HPDE6-E6E7 (cell line): ENCODE results near the gene CDIPT.
"Not testable (repeated sequence)": the region's sequence is repeated elsewhere in the genome, so short reads cannot be mapped to it uniquely, and the experiment has no call there.

ENCODE experiments used
- DNase-seq: peaks from one replicate; pipeline ENCODE4 v3.0.0; 2011; ENCODE audit warnings: missing footprints; ENCODE audit errors: extremely low spot score

CDIPT gene

GRCh38 chr16:29862884-29863668 is at the start of gene CDIPT:
Gene CDIPT, minus strand, starts transcription at chr16:29863226. Its CDS starts 369 bp downstream, at chr16:29862857.
- DNase-seq: peak; percentile 89

DNA sequence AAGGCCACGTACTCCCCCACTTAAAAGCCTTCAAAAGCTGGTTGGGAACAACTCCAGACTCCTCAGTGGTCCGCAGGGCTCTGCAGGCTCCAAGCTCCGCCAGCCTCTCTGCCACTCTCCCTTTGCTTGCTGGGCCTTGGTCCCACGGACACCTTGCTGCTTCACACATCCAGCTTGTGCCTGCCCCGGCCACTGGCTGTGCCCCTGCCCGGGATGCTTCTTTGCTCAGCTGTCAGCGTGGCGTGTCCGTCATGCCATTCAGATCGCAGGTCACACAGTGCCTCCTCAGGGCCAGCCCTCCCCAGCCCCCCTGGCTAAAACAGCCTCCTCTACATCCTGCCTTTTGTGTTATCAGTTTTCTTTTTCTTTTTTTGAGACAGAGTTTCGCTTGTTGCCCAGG is 49.1 kb upstream of the CDIPT start:
- DNase-seq: no peak

- no peak for DNase-seq
These were observed 48.6 kb upstream of the CDIPT start for GRCh38 chr16:29911676-29912010.

DNA sequence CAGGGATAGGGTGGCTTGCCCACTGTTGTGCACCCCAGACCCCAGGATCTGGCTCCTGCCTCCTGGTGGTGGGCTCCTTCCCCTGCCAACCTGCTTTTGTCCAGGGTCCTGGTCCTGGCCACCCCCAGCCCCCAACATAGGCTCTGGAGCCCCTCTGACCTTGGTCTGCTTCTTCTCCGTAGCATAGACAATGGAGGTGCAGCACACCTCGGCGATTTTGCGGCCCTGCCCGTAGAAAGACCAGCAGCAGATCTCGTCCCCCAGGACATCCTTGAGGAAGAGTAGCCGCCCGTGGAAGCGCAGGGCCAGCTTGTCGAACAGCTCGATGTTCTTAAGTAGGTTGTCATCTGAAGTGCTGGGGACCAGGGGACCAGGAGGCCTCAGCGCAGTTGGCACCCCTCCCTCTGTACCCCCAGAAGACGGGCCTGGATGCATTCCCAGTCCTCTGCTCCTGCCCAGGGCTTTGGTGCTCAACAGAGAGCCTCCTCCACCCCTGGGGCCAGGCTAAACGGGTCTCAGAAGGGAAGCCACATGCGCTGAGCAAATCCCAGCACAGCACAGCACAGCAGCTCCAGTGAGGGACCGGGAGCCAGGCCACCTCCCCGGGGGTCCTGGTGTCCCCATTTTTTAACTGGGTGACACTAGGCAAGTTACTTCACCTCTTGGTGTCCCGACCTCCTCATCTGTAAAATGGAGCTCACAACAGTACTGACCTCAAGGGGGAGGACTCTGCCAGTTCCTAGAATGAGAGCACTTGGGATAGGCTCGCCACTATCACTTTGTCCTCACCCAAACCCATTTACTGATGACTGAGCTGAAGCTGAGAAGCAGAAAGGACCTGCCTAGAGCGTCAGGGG is 48.0 kb upstream of the CDIPT start:
- DNase-seq: no peak

DNA sequence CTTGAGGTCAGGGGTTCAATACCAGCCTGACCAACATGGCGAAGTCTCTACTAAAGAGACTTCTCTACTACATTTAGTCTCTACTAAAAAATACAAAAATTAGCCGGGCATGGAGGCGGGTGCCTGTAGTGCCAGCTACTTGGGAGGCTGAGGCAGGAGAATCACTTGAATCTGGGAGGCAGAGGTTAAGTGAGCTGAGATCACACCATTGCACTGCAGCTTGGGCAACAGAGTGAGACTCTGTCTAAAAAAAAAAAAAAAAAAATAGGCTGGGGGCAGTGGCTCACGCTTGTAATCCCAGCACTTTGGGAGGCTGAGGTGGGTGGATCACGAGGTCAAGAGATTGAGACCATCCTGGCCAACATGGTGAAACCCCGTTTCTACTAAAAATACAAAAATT is 46.8 kb upstream of the CDIPT start:
- DNase-seq: not testable (repeated sequence)

- DNase-seq: no peak
These were observed 46.4 kb upstream of the CDIPT start for GRCh38 chr16:29909391-29909790.

DNA sequence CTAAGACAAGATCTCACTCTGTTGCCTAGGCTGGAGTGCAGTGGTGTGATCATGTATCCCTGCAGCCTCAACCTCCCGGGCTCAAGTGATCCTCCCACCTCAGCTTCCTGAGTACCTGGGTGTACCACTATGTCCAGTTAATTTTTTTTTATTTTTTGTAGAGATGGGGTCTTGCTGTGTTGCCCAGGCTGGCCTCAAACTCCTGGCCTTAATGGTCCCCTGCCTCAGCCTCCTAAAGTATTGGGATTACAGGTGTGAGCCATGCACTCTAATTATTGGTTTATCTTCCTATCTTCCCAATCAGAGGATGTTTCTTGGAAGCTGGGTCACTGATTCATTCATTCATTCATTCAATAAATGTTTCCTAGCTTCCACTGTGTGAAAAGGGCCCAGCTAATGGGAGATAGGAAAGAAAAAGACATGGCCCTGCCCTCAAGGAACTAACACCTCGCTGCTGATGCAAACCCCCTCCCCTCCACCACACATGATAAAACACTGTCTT is 45.7 kb upstream of the CDIPT start:
- no peak for DNase-seq

GRCh38 chr16:29907973-29908372 is 44.9 kb upstream of the CDIPT start:
- DNase-seq: no peak

DNA sequence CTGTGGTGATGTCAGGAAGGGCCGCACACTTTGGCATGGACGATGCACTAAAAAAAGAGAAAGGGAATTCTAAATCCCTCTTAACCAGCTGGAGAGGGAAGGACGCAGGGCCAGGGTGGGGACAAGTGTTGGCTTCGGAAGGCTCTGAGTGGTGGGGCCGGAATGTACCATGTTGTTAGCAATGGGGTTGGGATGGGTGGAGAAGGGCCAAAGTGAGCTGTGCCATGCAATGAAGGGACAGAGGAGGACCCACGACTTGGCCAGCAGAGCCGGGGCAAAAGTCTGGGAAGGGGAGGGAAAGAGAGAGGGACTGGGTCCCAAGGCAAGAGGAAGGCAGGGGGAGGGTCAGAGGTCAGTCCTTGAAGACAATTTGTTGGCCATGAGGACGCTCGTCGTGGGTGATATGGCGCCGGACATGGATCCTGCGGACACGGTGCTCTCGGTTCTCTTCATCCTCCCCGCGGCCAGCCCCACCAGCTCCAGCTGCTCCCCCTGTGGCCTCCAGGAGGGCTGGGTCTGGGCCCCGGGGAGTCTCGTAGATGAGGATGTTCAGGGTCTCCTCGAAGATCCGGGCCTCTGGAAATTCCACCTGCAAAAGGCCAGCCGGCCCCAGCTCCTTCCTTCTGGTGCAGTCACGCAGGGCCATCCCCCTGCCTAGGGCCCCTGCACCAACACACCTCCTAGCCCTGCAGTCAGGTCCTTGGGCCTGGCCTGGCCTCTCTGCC is 43.7 kb upstream of the CDIPT start:
- DNase-seq: no peak

GRCh38 chr16:29905668-29906067 is 42.6 kb upstream of the CDIPT start:
- no peak for DNase-seq

- DNase-seq: no peak
These were observed 41.9 kb upstream of the CDIPT start for GRCh38 chr16:29904947-29905346.

GRCh38 chr16:29903590-29903989 is 40.6 kb upstream of the CDIPT start:
- DNase-seq: no peak

DNA sequence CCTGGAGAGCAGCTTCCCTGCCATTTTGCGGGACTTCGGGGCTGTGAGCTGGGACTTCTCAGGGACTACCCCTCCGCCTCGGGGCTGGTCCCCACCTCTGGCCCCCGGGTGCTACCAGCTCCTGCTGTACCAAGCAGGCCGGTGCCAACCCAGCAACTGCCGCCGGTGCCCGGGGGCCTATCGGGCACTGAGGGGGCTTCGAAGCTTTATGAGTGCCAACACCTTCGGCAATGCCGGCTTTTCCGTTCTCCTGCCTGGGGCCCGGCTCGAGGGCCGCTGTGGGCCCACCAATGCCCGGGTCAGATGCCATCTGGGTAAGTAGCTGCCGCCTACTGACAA is 38.5 kb upstream of the CDIPT start:
- DNase-seq: no peak

DNA sequence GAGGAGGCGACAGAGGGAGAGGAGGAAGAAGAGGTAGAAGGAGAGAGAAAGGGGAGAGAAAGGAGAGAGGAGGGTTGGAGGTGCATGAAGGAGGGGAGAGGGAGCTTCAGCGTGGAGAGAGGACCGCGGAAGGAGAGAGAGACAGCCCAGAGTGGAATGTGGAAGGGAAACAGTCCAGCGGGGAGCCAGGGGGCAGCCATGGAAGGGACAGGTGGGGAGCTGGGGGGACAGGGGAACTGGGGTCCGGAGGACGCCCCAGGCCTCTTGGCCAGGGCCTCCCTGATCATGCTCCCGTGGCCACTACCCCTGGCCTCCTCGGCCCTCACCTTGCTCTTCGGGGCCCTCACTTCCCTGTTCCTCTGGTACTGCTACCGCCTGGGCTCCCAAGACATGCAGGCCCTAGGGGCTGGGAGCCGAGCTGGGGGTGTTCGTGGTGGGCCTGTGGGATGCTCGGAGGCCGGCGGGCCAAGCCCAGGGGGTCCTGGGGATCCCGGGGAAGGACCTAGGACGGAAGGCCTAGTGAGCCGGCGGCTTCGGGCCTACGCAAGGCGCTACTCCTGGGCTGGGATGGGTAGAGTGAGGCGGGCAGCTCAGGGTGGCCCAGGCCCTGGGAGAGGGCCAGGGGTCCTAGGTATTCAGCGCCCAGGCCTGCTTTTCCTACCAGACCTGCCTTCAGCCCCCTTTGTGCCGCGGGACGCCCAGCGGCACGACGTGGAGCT is 38.0 kb upstream of the CDIPT start:
- no peak for DNase-seq

GRCh38 chr16:29900102-29900887 is 37.3 kb upstream of the CDIPT start, which contains the start of gene ASPHD1:
Gene ASPHD1, plus strand, starts transcription at chr16:29900488. Its CDS starts 484 bp downstream, at chr16:29900972.
- DNase-seq: peak; percentile 76

- DNase-seq: peak; percentile 97
These were observed 36.6 kb upstream of the CDIPT start, which contains the start of gene SEZ6L2 for GRCh38 chr16:29899516-29900101. Gene SEZ6L2, minus strand, starts transcription at chr16:29899550. Its CDS starts 531 bp downstream, at chr16:29899019.

GRCh38 chr16:29898804-29899515 is 35.9 kb upstream of the CDIPT start:
- DNase-seq: peak; percentile 71

DNA sequence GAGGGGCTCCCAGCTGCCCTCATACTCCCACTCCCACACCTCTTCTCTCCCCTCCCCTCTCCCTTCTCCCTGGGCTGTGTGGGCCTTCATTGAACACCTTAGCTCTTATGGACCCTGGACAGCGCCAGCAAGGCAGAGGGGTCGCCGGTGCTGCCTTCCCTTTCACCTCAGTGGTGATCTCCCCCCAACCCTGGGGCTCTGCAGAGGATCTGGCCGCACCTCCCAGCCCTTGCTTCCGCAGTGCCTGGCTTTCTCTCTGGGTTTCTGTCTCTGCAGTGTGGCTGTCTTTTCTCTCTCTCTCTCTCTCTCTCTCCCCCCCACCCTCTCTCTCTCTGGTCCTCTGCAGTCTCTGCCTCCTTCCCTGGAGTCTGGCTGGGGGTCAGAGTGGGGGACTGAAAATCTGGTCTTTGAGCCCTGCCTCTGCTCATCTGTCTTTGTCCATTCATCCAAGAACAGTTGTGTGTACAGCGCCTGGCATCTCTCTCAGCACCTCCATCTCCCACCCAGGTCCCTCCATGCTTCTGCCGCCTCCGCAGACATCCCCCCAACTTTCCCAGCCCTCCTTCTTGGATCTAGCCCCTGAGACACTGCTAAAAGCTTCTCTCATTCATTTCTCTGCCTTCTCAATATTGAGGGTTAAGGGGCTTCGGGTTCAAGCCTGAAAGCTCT is 35.2 kb upstream of the CDIPT start:
- no peak for DNase-seq

GRCh38 chr16:29897333-29897732 is 34.3 kb upstream of the CDIPT start:
- no peak for DNase-seq
